Hematopoietic multipotent progenitor cell treated with erythropoietin and hydrocortisone succinate and interleukin-3 and kit ligand, for 4 days (in vitro differentiated cells): Measurements from ENCODE around the gene PROM1.

Source experiments
- DNase-seq: peaks from one replicate; pipeline ENCODE4 v3.0.0-alpha.2; 2015

PROM1 gene

DNA sequence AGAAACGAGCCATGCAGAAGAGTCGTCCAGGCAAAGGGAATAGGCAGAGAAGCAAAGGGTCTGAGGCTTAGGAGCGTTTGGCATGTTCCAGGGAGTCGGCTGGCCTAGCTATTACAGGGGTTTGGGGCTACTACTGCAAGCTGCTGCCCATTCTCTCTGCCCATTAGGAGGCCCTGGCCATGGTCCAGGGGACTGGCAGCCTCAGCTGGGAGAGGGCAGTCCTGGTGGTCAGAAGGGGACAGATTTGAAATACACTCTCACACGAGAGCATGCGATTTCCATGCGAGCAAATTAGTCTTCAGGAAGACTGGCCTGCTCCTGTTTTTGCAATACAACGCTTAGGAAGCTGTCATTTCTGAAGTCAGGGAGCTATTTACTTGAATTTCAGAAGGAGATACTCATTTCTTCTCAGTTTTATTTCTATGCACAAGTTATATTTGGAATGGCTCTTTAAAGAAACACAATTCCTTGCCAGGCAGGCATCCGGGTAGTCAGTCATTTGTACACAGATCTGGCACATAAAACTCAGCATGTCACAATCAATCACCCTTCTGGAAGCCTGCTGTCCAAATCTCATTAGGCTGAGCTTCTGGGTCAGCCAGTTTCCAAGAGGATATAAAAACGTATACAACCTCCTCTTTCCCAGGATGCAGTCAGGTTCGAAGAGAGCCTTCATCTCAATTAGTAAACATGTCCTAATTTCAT is 27.0 kb downstream of the PROM1 start:
- DNase-seq, result peak; percentile 28

- DNase-seq, result peak; percentile 61
Measured at GRCh38 chr4:16055873-16056272, 27.9 kb downstream of the PROM1 start.

DNA sequence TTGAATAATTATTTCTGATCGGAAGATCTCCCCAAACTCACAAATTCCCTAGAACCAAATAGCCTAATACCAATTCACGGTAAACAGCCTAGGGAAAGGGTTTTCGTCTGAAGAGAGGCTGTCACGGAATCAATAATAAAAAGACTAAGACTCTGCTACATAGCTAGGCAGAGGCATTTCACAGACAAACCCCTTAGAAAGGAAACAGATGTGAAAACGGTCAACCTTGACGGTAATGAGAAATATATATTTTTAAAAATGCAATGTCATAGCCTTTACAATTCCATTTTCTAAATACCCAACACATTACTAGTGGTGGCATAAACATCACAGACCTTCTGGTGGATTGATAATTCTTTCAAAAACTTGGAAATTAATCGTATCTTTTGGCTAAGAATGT is 28.4 kb downstream of the PROM1 start:
- peak; percentile 72 for DNase-seq

- DNase-seq, result no peak
Measured at GRCh38 chr4:16052939-16053338, 30.9 kb downstream of the PROM1 start.

DNA sequence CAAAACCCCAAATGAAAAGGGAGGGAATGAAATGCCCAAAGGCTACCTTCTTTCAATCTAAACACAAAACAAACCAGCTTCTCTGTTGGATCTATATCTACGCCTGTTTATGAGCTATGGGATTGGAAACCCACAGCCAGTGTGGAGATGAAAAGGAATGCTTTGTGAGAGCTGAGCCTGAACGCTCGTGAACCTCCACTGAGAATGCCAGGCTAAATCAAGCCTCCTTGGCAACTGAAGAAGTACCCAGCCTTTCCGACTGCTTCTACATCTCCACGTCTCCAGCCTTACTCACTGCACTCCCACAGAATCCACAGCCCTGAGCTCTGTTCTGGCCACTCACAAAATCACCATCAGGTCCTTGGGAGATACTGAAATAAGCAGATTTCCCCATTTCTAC is 31.8 kb downstream of the PROM1 start:
- no peak for DNase-seq

DNA sequence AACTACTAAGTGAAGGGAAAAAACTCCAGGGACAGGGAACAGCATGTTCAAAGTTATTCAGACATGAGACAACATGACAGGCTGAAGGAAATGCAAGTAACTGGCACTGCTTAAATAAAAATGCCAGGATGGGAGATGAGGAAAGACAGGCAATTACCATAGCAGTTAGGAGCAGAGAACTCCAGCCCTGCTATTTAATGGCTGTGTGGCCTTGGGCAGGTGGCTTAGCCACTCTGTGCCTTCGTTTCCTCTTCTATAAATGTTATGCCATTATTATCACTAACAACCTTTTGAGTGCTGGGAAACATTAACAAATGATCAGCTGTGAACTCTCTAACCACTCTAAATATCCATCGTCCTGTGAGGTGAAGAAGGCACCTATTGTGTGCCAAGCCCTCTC is 32.7 kb downstream of the PROM1 start:
- no peak for DNase-seq

DNA sequence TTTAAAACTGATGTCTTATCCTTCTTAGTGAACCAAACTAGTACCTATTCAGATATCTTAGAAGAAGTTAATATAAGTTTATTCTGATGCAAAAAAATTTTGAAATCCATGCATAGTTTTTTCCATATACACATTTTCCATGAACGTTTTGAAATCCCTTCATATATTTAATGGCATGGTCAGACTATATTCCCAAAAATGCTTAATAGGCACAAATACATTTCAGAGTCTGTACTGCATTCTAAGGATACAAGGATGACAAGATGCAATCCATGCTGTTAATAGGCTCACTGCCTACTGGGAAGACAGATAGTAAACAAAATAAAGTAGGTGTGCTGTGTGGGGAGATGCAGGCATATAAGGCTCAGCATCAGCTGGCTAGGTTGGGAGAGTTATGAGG is 33.2 kb downstream of the PROM1 start:
- no peak for DNase-seq

DNA sequence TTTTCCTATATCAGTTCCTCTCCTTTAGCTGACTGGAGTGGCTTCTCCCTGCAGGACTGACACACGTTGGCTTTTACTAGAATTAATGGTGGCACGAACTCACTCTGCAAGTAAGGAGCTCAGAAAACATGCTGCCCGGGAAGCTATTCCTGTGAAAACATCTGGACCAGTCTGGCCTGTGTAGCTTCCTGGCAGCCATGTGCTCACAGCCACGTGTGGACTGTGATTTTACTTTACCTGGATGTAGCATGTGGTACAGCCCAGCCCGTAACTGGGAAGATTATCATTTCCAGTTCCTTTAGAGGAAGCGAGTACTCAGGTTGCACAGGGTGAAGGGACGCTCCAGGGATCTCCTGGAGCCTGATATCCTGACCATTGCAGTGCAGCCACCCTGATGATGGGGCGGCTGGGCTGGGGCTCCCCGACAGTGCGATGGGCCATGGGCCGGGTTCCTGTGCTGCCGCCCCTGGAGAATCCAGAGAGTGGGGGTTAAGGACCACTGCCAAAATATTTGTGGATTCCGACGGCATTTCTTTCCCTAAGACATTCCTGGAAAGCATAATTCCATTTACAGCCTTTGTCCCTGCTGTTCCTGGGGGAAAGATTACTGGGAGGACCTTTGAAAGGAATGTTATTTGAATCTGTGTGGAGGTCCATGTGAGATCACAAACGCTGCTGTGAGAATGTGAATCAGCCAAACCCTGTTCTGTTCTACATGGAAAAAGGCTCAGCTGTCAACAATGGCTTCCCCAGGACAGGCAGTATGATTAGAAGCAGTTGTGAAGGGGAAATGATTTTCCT is 35.0 kb downstream of the PROM1 start:
- DNase-seq, result no peak

DNA sequence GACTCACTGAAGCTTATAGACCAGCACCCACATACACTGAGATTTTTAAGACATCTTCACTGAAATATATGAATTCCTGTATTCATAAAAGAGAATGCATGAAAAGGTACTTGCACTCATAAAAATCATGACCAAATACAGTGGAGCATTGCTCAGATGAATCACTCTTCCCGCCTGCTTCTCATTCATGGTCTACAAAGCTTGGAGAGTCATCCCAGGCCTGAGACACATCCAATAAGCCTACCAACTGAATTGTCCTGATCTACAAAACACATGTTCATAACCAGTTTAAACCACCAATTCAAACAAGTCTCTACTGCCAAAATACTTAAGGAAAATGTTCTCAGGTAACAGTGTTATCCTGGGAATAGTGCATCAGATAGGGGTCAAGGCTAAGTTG is 38.1 kb downstream of the PROM1 start:
- DNase-seq, result no peak

- no peak for DNase-seq
Measured at GRCh38 chr4:16043642-16044498, 40.0 kb downstream of the PROM1 start.

DNA sequence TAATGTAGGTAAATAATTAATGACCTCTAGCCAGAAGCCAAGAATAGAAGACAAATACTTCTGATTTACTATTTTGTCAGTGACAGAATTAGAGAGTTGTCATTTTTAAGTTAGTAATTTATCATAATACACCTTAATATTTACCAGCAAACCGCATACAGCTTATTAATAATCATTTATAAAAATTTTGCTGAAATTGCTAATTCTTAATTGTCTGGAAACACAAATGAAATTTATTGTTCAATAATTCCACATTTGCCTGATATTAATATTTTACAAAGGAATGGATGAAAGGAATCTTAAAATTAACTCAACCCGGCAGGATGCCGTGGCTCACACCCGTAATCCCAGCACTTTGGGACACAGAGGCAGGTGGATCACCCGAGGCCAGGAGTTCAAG is 44.7 kb downstream of the PROM1 start:
- DNase-seq, result no peak

DNA sequence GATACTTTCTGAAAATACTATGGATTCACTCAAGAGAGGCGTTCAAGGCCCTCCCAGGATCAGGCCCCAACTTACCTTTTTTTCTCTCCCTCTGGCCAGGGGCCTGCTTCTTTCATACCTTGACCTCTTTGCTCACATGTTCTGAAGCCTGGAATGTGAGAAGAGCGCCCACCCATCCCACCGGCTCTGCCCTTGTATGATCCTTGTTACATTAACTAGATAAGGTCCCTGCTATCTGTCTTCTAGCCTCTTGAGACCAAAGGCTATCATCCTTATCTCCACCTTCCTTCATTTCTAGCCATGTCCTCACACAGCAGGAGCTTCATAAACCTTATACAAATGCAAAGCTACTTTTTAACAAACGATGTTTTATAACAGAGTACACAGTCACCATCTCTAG is 45.9 kb downstream of the PROM1 start:
- DNase-seq, result no peak

- no peak for DNase-seq
Measured at GRCh38 chr4:16035843-16036242, 48.0 kb downstream of the PROM1 start.

GRCh38 chr4:16034010-16034748 is 49.6 kb downstream of the PROM1 start:
- no peak for DNase-seq

GRCh38 chr4:16032396-16032770 is 51.4 kb downstream of the PROM1 start:
- DNase-seq, result no peak

- peak; percentile 49 for DNase-seq
Measured at GRCh38 chr4:16031546-16032395, 52.1 kb downstream of the PROM1 start.

DNA sequence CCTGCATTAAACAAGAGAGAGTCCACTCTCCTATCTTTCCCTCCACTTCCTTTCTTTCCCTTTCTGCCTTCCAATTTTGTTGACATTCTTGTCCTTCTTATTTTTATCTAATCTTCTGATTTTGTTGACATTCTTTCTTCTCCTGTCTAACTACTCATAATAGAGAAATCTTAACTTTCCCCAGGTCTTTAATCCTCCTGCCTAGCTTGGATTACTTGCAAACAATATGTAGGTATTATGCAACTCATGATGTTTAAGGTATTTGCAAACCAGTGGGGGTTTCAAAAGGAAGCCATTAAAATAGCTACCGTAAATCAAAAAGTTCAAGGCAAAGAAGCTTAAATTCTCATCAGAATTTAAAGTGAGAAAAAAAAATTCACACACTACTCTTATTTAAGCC is 53.9 kb downstream of the PROM1 start:
- no peak for DNase-seq

GRCh38 chr4:16029262-16029661 is 54.6 kb downstream of the PROM1 start:
- no peak for DNase-seq

- no peak for DNase-seq
Measured at GRCh38 chr4:16027626-16028025, 56.2 kb downstream of the PROM1 start.

DNA sequence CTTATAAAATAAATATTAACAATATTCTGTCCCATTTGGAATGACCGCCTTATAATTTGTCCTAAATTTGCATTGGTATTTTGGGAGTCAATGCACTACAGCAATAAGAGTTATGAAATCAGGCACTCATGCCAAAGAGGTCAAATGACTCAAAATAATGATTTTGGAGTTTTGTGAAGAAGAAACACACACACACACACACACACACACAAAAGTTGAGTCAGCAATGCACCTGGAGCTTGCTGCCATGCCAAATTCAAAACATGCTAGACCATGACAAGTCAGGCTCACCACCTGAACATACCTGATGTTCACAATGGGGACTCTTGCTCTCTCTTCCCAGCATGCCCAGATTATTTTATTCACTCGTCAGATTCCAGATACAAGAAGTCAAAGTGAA is 56.7 kb downstream of the PROM1 start:
- no peak for DNase-seq

DNA sequence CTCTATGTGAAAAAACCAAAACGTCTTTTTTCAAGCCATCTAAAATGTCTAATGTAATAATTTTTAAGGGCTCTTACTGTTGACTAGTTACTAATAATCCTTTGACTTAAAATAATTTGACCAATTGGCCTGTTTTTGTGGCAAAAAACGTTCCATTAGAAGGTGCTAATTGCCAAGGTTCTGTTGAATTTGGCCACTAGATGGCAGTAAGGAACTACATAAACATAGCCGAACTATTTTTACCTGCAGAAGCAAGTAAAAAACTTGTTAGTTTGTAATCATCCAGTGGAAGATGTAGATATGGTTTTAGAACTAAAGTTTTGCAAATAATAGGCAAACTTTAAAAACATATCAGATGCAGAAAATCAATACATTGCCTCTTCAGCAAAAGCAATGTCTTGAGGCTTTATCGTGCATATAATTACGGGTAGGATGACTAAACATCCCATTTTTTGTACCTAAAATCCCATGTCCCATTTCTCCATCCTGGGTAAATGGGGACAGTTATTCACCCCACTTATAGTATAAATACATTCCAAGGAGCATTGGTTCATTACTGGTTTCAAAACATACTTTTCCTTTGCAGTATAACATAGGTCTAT is 57.6 kb downstream of the PROM1 start:
- peak; percentile 84 for DNase-seq

DNA sequence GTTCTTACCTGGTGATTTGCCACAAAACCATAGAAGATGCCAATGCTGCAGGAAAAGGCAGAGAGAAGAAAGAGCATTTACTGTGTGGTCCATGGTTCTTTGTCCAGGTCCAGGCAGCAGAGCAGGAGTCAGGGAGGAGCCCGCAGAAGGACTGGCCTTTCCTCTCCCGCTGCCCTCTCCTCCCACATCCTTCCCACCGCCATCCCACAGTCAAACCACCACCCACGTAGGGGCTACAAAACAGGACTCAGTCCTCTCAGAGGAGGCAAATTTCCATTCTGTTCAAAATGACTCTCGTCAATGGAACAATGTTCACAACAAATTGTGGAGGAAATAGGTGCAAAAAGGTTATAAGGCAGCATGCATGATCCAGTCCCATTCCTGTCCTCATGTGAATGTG is 58.6 kb downstream of the PROM1 start:
- DNase-seq, result no peak
